Urothelium cell line (cell line): Measurements from ENCODE around the gene PLEKHD1.
"Not testable (repeated sequence)": the region's sequence is repeated elsewhere in the genome, so short reads cannot be mapped to it uniquely, and the experiment has no call there.

ENCODE experiments used
- DNase-seq: peaks from one replicate; pipeline ENCODE4 v3.0.0; 2011; ENCODE audit warnings: low spot score, mixed read lengths
- FAIRE-seq: peaks from 2 replicates; lab custom pipeline; 2011; peaks lifted over from hg19 to GRCh38; lab: Jason Lieb, UNC

PLEKHD1 gene

DNA sequence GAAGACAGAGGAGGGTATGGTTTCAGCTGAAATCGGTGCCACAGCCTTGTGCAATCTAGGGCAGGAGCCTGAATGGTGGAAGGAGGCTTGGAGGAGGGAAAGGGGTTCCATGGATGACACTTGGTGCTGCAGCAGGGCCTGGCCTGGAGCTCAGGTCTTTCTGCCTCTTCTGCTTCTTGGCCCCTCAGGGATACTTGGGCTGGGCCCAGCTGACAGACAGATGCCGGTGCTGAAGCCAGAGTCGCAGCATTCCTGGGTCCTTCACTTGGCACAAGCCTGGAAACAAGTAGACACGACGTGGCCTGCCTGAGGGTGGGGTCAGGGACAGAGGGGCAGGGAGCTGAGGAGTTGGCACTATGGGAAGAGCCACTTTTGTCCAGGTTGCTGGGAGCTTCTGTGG is 4.4 kb upstream of the PLEKHD1 start:
- DNase-seq (no peak), FAIRE-seq (no peak)

- FAIRE-seq (peak; percentile 93), DNase-seq (no peak)
Measured at GRCh38 chr14:69481815-69482568, 2.5 kb upstream of the PLEKHD1 start.

DNA sequence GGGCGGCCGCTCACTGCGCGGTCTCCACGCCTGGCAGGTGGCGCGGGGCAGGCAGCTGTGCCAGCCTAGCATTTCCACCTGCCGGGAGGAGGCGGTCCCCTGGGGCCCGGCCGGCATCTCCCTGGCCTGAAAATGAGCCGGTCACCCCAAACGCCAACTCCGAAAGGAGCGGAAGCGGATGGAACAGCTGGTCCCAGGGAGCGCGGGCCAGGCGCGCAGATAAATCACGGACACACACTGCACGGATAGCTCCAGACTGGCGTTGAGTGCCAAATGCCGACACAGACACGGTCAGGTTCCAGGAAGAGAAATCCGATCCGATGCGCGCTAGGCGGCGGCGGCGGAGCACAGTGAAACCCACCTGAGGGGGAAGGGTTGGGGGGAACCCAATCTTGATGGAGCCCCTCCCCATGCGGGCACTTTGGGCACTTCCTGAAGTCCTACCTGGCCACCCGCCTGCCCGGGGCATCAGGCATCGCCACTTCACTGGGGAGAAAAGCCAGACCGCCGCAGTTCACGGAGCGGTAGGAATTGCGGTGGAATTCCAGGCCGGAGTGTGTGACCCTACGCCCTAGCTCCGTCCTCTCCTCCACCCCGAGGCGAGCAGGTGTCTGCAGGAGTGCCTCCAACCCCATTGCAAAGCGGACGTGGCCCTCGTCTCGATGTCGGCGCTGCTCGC is 624 bp upstream of the PLEKHD1 start:
- DNase-seq (no peak), FAIRE-seq (peak; percentile 77)

GRCh38 chr14:69485315-69485660 is 760 bp downstream of the PLEKHD1 start:
- DNase-seq: no peak
- no peak for FAIRE-seq

- peak; percentile 89 for FAIRE-seq
- DNase-seq: no peak
Measured at GRCh38 chr14:69485701-69486100, 1.2 kb downstream of the PLEKHD1 start.

GRCh38 chr14:69487226-69487625 is 2.7 kb downstream of the PLEKHD1 start:
- FAIRE-seq: no peak
- no peak for DNase-seq

DNA sequence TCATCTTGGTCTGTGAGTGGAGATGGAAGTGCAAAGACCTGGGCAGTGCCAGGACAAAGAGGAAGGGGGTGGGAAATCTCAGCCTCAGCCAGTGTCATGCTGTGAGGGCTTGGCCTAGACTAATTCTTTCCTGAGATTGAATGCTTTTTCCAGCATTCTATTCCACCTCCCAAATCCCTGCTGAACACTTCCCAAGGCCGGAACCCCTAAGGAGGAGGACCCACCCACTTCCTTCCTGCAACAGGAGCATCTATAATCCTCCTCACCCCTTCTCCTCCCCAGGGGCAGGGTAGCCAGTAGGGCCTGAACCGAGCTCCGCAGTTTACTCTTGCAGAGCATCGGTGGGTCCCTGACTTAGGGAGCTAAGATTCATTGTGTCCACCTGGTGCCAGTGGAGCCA is 3.2 kb downstream of the PLEKHD1 start:
- FAIRE-seq (peak; percentile 46), DNase-seq (no peak)

- no peak for DNase-seq
- FAIRE-seq: peak; percentile 52
Measured at GRCh38 chr14:69489495-69489894, 5.0 kb downstream of the PLEKHD1 start.

GRCh38 chr14:69490219-69490918 is 5.8 kb downstream of the PLEKHD1 start:
- DNase-seq (no peak), FAIRE-seq (peak; percentile 59)

GRCh38 chr14:69491193-69491592 is 6.7 kb downstream of the PLEKHD1 start:
- FAIRE-seq (no peak), DNase-seq (no peak)

DNA sequence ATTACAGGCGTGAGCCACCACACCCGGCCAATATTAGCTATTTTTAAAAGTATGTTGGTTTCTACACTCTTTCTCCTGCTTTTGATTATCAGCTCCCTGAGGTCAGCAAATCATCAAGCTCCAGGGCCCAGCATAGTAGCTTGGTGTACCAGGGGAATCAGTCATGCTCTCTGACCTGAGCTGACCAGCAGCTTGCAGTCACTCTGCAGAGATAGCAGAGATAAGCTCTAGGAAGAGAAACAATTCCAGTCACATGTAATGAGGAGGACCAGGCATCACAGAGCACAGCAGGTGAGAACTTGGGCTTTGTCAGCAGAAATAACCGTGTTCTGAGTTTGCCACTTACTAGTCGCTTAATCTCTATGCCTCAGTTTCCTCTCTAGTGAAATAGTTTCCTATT is 8.5 kb downstream of the PLEKHD1 start:
- DNase-seq (no peak), FAIRE-seq (no peak)

GRCh38 chr14:69493791-69494190 is 9.3 kb downstream of the PLEKHD1 start:
- FAIRE-seq (no peak), DNase-seq (no peak)

DNA sequence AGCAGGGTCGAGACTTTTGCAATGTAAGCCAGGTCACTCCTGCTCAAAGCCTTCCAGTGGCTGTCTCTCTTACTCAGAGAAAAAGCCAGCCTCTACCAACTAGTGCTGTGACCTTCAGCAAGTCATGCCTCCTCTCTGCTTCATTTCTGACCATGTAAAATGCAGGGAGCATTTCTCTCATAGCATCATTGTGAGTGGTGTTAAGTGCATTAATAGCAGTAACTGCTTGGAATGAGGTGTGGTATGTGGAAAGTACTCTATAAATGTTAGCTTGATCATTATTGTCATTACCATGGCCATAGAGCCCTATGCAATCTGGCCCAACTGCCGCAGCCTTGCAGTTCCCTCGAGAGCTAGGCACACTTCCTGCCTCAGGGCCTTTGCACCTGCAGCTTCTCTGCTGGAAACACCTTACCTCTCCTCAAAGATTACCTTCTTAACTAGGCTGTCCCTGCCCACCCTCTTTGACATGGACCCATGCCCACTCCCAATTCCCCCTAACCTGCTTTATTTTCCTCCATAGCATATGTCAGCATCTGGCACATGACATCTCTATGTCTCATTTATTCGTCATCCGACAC is 10.9 kb downstream of the PLEKHD1 start:
- DNase-seq (no peak), FAIRE-seq (peak; percentile 91)

GRCh38 chr14:69497866-69498265 is 13.3 kb downstream of the PLEKHD1 start:
- FAIRE-seq: not testable (repeated sequence)

DNA sequence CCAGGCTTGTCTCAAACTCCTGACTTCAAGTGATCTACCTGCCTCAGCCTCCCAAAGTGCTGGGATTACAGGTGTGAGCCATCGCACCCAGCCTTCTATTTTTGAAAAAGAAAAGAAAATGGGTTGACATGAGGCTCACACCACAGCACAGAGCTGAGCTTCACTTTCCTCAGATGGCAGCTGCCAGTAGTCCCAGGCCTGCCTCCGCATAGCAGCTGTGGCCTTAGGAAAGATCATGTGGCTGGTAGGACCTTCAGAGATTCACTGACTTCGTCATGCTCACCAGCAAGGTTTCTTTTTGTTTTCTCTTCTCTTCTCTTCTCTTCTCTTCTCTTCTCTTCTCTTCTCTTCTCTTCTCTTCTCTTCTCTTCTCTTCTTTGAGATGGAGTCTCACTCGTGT is 13.8 kb downstream of the PLEKHD1 start:
- not testable (repeated sequence) for DNase-seq, FAIRE-seq

More at GRCh38 chr14:69497866-69498265, 13.3 kb downstream of the PLEKHD1 start:
- not testable (repeated sequence) for DNase-seq

DNA sequence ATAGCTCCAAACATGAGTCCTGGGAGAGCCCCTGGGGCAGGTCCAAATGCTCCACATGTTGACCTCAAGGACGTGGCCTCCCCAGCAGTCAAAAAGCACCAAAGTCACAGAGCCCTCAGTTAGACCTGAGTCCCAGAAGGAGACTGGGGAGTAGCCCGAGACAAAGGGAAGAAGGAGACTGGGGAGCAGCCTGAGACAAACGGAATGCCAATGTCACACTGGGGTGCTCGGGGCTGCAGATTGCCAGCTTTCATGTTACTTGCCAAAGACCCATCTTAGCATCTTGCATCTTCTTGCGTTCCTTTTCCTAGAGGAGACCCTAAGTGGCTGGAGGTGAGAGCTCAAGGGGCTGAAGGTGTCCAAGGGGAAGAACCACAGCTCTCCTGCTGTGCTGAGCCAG is 14.9 kb downstream of the PLEKHD1 start:
- FAIRE-seq (peak; percentile 53), DNase-seq (no peak)

- FAIRE-seq (no peak), DNase-seq (no peak)
Measured at GRCh38 chr14:69500096-69500495, 15.6 kb downstream of the PLEKHD1 start.

DNA sequence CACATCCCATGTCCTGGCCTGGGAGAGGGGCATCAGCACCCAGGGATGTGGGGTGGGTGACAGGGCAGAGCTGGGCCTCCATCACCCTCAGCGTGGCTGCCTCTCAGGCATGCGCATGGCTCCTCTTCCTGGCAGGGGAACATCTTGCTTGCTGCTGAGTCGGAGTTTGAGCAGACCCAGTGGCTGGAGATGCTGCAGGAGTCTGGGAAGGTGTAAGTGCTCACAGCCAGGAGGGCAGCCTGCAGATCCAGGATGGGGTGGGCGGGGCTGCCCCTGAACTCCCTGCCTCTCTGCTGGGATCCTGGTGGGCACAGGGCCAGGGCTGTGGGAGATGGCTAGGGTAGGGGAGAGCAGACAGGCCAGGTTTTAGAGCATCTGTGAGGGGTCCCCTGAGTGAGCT is 16.2 kb downstream of the PLEKHD1 start:
- peak; percentile 91 for FAIRE-seq

DNA sequence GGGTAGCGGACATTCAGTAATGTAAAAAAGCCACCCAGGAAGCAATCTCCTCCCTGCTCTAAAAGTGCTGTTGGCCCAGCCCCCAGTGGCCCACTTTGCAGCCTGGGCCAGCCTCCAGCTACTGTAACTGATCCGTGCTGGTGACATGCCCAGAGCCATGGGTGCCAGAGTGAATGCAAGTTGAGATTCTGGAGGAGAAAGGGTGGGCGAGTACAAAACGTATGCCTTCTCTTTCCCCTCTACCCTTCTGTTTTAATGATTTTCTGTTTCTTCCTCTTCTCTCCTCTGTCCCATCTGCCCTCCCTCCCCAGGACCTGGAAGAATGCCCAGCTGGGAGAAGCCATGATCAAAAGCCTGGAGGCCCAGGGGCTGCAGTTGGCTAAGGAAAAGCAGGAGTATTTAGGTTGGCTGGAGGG is 16.9 kb downstream of the PLEKHD1 start:
- FAIRE-seq (peak; percentile 17), DNase-seq (no peak)

More for the DNA sequence above, 16.2 kb downstream of the PLEKHD1 start:
- no peak for DNase-seq

GRCh38 chr14:69504775-69505174 is 20.2 kb downstream of the PLEKHD1 start:
- FAIRE-seq: no peak
- no peak for DNase-seq
